GM06990 (cell line): Measurements from ENCODE around the gene SRD5A1.

Experiments
- DNase-seq: peaks from one replicate; pipeline ENCODE4 v3.0.0-alpha.2; 2011; ENCODE audit not compliant: insufficient read length; ENCODE audit errors: extremely low read depth
- H3K27me3 ChIP-seq: replicated peaks from 2 replicates; pipeline ENCODE4 v1.6.0; 2011; ENCODE audit warnings: low read length; ENCODE audit not compliant: control insufficient read depth, insufficient read depth
- H3K36me3 ChIP-seq: 2 replicates; pipeline ENCODE4 v1.5.1; 2011; ENCODE audit warnings: low read length; ENCODE audit not compliant: control insufficient read depth, insufficient read depth
- H3K4me3 ChIP-seq: replicated peaks from 2 replicates; pipeline ENCODE4 v1.5.1; 2011; ENCODE audit warnings: low read depth, mild to moderate bottlenecking, control low read depth, low read length
- CTCF ChIP-seq: IDR thresholded peaks from 2 replicates; pipeline ENCODE4 v1.5.1; 2011; ENCODE audit warnings: low read length, control low read depth, mild to moderate bottlenecking, inconsistent platforms; ENCODE audit not compliant: insufficient read depth, poor library complexity, severe bottlenecking

SRD5A1 gene

GRCh38 chr5:6593148-6594016 lies 39.9 kb upstream of the SRD5A1 start:
- TF ChIP-seq CTCF, result no peak
- no peak for DNase-seq
- peaks cover 8% of the 10 kb centered on the region for H3K36me3 ChIP-seq

GRCh38 chr5:6594066-6594465 lies 39.2 kb upstream of the SRD5A1 start:
- Histone ChIP-seq H3K36me3 (peaks cover 14% of the 10 kb centered on the region), H3K27me3 (no peaks in the 10 kb centered on the region; the same call in 1 of the 2 replicates), H3K4me3 (no peak overlapping the region)
- no peak for TF ChIP-seq CTCF
- DNase-seq, result no peak

More at GRCh38 chr5:6593148-6594016, 39.9 kb upstream of the SRD5A1 start:
- H3K4me3 ChIP-seq, result no peak overlapping the region
- no peaks in the 10 kb centered on the region; the same call in 1 of the 2 replicates for H3K27me3 ChIP-seq

GRCh38 chr5:6595405-6595804 lies 37.8 kb upstream of the SRD5A1 start:
- Histone ChIP-seq H3K27me3 (no peaks in the 10 kb centered on the region; the same call in 1 of the 2 replicates), H3K36me3 (peaks cover 16% of the 10 kb centered on the region), H3K4me3 (no peak overlapping the region)
- TF ChIP-seq CTCF, result no peak
- DNase-seq, result no peak

GRCh38 chr5:6596388-6596787 lies 36.9 kb upstream of the SRD5A1 start:
- no peak for TF ChIP-seq CTCF
- H3K36me3 ChIP-seq, result peaks cover 18% of the 10 kb centered on the region
- DNase-seq, result no peak

GRCh38 chr5:6597557-6597956 lies 35.7 kb upstream of the SRD5A1 start:
- no peak for TF ChIP-seq CTCF
- DNase-seq, result no peak
- peaks cover 24% of the 10 kb centered on the region for H3K36me3 ChIP-seq

More at GRCh38 chr5:6596388-6596787, 36.9 kb upstream of the SRD5A1 start:
- H3K4me3 ChIP-seq, result no peak overlapping the region
- H3K27me3 ChIP-seq, result no peaks in the 10 kb centered on the region; the same call in 1 of the 2 replicates

More at GRCh38 chr5:6597557-6597956, 35.7 kb upstream of the SRD5A1 start:
- Histone ChIP-seq H3K4me3 (no peak overlapping the region), H3K27me3 (no peaks in the 10 kb centered on the region)
